Measurements from ENCODE around the gene CSNK1G1.
A peak's percentile ranks its signal among the peaks of the same experiment; 100 is the strongest.
"Not testable (repeated sequence)": the region's sequence is repeated elsewhere in the genome, so short reads cannot be mapped to it uniquely, and the experiment has no call there.

Gene CSNK1G1

GRCh38 chr15:64285871-64286270, 70.1 kb downstream of the CSNK1G1 start:
- no peak for DNase-seq

- no peak for DNase-seq
Measured at GRCh38 chr15:64285150-64285549, 70.8 kb downstream of the CSNK1G1 start.

GRCh38 chr15:64284042-64284441, 71.9 kb downstream of the CSNK1G1 start:
- no peak for DNase-seq

- no peak for DNase-seq
Measured at GRCh38 chr15:64282701-64283100, 73.3 kb downstream of the CSNK1G1 start.

GRCh38 chr15:64279131-64279530, 76.8 kb downstream of the CSNK1G1 start:
- DNase-seq = no peak

DNA sequence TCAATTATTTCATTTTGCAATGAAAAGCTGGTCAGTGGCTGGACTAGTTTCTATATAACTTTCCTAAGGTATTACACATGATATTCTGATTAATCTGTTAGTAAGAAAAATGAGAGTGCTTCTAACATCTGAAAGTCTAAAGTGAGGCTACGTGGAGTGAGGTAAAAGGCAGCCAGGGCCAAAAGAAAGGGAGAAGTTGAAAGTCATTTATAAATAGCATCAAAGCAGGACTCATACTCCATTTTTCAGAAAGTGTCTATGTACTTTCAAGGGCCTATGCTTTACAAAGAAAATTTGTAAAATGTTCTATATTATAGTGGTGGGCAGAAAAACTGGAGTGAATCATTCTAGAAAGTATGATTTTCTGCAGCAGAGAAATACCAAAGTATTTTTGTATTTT, 80.0 kb downstream of the CSNK1G1 start:
- no peak for DNase-seq

DNA sequence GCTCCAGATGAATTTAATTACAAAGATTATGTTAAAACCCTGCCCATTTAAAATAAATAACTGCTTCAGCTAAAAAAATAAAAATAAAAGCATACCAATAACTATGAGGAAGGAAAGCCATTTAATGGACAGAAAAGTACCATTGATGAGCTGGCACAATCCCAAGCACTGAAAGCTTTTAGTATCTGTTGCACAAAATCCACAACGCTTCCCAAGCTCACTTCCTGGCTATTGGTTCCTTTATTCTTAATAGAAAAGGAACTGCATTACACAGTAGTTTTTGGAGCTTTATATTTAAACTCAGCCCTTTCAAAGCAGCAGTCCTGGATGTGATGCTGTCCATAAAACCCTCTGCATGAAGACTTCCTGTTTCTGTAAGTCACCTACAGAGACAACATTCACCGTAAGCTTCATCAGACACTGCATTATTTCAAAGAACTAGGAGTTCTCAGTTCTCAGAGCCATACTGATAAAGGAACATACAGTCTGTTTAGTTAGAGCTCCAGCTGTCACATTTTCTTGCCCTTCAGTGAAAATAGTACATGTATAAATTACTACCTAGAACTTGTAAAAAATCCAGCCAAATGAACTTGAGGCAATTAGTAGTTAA, 81.5 kb downstream of the CSNK1G1 start:
- DNase-seq = no peak

GRCh38 chr15:64267331-64267973, 88.5 kb downstream of the CSNK1G1 start:
- no peak for DNase-seq

DNA sequence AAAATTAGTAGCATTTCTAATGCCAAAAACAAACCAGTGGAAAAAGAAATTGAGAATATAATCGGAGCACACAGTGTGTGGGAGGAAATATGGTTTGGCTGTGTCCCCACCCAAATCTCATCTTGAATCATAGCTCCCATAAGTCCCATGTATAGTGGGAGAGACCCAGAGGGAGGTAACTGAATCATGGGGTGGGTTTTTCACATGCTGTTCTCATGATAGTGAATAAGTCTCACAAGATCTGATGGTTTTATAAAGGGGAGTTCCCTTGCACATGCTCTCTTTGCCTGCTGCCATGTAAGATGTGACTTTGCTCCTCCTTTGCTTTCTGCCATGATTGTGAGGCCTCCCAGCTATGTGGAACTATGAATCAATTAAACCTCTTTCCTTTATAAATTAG, 90.8 kb downstream of the CSNK1G1 start:
- not testable (repeated sequence) for DNase-seq

DNA sequence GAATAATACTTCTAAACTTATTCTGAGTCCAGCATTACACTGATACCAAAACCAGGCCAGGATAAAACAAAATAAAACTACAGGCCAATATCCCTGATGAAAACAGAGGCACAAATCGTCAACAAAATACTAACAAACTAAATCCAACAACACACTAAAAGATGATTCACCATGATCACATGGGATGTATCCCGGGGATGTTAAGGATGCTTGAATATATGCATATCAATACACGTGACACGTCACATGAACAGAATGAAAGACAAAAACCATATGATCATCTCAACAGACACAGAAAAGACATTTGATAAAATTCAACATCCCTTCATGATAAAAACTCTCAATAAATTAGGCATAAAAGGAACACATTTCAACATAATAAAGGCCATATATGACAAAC, 91.5 kb downstream of the CSNK1G1 start:
- no peak for DNase-seq

GRCh38 chr15:64263567-64263966, 92.4 kb downstream of the CSNK1G1 start:
- DNase-seq = no peak

- no peak for DNase-seq
Measured at GRCh38 chr15:64256051-64256450, 99.9 kb downstream of the CSNK1G1 start.

DNA sequence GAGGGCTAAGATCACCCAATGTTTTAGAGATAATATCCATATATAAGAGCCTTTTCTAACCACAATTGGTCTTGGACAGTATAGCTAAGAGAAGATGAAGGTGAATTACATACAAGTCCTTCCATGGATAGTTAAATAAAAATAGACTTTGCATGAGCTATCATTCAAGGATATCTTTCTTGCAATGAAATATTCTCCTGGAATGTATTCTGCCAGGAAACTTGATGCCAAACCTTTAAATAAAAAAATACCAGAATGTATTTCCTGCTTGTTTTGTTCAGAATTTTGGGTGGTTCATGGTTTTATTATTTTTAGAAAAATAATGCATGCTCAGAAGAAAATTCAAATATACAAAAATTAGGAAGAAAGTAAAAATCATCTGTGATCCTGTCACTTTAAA, 104.3 kb downstream of the CSNK1G1 start:
- DNase-seq = no peak

- no peak for DNase-seq
Measured at GRCh38 chr15:64251121-64251520, 104.9 kb downstream of the CSNK1G1 start.

DNA sequence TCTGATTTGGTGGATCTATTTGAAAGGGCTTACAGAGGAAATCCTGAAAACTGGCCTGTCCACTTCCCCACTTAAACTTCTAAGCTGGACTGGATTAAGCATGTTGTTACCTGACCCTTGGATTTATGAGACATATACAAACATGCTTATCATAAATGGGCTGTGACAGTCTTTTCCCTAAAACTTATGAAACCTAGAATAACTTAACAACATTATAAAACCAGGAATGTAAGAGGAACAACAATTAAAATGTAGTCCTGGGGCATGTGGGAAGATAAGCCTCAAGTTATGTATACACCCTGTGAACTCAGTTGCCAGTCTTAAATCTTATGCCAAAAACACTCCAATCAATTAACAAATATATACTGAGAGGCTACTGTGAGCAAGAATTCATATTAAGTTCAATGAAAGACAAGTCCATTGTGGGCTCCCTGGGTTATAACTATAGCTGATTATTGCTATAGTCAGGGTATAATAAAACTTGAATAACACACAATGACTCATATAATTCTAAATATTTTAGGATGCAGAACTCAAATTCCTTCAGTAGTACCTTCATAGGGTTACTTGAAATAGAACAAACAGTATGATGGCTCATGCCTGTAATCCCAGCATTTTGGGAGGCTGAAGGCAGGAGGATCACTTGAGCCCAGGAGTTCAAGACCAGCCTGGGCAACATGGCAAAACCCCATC, 105.9 kb downstream of the CSNK1G1 start:
- DNase-seq = no peak

- no peak for DNase-seq
Measured at GRCh38 chr15:64249406-64249805, 106.6 kb downstream of the CSNK1G1 start.

DNA sequence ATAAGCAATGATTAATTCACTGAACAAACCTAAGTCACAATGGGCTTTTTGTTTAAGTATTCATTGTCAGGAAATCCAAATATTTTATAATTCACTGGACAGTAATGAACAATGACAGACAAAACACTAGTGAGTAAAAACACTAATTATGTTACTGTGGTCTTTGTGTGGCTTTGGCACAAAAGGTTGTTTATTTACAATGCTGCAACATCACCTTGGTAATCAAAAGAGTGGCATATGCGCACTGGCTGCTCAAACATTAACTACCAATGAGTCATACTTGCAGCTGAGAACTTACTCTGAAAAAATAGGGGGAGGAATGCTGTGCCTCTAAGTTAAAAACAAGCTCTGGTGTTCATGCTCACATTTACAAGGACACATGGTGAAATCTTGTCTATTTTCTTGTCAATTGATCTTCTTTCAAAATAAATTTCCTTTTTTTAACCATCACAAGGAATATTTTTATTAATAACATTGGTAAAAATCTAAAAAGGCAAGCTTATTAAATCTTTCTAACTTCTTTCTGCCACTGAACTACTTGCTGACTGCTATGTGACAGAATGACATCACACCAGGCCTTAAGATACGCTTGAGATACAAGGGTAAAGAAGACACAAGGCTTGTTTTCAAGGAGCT, 107.9 kb downstream of the CSNK1G1 start:
- peak; percentile 63 for DNase-seq

DNA sequence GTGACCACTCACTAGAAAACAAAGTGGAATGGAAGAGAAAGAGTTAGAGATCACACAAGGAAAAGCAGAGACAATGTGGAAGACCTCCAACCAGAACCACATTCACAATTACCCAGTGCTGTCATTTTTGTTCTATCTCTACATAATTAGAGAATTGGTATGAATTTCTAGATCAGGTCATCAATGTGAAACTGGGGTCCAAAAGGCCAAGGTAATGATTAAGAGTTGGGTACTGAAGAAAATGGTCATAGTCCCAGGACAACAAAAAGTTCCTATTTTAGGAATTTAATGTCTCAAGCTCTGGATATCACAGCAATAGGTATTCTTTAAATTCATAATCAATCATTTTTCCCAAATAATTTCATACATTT, 108.5 kb downstream of the CSNK1G1 start:
- no peak for DNase-seq

DNA sequence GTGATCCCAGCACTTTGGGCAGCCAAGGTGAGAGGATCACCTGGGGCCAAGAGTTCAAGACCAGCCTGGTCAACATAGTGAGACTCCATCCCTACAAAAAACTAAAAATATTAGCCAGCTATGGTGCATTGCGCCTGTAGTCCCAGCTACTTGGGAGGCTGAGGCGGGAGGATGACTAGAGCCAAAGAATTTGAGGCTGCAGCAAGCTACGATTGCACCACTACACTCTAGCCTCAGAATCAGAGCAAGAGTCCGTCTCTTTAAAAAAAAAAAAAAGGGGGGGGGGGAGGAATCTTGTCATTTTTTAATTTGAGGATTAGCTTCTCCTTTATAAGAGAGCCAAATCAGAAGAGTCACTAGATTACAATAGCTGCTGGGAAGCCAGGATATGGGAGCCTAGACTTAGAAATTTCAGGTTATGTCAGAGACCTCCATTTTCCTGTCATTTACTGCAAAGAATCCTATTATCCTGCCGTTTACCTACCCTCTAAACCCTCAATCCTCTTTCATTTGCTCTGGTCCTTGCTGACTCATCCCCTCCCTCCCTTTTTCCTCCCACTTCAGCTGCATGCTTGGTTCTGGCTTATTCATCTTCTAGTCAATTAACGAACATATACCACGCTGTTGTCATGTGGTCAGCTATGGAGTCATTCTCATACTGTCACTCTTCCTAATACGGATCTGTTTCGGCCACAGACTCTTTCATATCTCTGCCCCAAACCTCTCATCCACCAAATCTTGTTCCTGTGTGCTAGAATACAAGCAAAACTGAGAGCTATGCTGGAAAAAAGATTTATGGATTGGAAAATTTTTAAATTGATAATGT, 109.4 kb downstream of the CSNK1G1 start:
- DNase-seq = peak; percentile 10

- DNase-seq = no peak
Measured at GRCh38 chr15:64245405-64245804, 110.6 kb downstream of the CSNK1G1 start.

- DNase-seq = no peak
Measured at GRCh38 chr15:64237677-64238076, 118.3 kb downstream of the CSNK1G1 start.

GRCh38 chr15:64236156-64236894, 119.6 kb downstream of the CSNK1G1 start:
- no peak for DNase-seq

All from NCI-H345 (cell line).